NCI-H2029 (cell line): ENCODE results near the gene MAP7D2.

Experiments
- DNase-seq: peaks from one replicate; lab custom pipeline; 2025; lab: John Stamatoyannopoulos, UW

Gene MAP7D2

DNA sequence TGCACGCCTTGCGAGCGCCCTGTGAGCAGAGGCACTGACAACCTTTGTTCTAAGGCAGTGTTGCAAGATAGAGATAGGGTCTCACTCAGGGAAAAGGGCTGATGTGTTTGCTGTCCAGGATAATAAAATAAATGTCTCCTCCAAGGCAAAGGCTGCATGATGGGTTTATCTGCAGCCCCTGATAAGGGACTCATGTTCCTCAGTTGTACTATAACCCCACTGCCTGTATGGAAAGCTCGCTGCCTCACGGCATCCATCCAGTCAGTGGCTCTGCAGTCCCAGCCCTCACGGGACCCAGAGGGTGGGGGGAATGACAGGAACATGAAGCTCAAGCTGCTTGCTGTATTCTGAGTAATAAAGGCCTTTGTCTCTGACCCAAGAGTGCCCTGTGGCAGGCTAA lies 148.4 kb downstream of the MAP7D2 start:
- no peak for DNase-seq

DNA sequence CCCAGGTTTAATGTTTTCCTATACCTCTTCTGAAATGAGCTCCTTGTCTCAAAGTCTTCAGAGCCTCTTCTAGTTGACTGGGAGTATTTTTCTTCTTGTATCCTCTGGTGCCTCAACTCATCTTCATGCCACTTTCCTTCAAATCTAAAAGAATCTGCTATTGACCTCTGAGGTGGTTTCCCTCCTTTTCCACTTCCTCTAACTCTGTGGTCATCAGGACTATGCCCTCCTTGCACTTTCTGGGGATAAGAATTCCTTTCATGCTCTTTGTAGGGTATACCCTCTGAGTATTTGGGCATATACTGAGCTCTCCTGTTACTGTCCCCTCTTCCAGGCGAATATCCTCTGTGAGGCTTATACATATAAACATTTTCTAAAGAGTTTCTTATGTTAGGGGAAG lies 150.7 kb downstream of the MAP7D2 start:
- no peak for DNase-seq

DNA sequence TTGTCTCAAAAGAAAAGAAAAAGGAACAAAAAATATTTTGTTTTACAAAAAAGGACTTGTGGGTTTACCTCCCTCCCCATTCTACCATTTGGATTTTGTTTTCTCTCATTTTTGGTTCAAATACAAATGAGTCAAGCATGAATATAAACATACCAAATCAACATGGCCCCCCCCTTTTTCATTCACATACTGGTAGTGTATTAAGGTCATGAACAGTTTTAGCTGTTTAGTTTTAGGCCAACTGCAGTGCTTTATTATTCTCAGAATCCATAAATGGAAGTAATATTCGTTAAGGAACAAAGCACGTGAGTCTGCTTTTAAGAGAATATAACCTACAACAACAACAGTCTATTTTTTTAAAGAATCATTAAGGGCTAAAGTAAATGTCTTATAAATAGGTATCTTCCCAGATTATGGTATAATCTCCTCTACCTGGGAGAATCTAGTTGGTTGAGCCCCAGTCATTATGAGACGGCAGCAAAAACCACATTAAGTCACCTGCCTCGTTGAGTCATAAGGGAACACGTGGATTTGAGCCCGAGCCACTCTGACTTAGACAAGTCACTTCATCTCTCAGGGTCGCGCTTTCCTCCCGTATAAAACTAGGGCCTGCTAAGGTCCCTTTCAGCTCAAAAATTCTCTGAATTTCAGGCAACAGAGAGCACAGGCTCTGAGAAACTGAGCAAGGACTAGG lies 152.5 kb downstream of the MAP7D2 start:
- DNase-seq, result no peak

DNA sequence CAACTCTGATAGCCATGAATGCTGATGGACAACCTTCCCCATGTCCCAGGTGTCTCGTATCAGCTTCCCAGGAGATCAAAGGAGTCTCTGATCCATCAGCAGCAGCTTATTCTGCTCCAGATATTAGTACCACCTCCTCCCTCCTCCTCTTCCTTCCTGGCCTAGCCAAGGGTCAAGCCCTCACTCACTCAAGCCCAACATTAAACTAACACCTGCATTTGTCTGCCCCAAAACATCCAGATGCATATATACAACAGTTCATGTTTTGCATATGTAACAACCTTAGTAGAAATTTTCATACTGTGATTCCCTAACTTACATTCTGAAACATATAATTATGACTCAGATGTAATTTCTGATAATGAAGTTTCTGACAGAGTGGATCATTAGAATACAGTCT lies 155.8 kb downstream of the MAP7D2 start:
- DNase-seq, result no peak

DNA sequence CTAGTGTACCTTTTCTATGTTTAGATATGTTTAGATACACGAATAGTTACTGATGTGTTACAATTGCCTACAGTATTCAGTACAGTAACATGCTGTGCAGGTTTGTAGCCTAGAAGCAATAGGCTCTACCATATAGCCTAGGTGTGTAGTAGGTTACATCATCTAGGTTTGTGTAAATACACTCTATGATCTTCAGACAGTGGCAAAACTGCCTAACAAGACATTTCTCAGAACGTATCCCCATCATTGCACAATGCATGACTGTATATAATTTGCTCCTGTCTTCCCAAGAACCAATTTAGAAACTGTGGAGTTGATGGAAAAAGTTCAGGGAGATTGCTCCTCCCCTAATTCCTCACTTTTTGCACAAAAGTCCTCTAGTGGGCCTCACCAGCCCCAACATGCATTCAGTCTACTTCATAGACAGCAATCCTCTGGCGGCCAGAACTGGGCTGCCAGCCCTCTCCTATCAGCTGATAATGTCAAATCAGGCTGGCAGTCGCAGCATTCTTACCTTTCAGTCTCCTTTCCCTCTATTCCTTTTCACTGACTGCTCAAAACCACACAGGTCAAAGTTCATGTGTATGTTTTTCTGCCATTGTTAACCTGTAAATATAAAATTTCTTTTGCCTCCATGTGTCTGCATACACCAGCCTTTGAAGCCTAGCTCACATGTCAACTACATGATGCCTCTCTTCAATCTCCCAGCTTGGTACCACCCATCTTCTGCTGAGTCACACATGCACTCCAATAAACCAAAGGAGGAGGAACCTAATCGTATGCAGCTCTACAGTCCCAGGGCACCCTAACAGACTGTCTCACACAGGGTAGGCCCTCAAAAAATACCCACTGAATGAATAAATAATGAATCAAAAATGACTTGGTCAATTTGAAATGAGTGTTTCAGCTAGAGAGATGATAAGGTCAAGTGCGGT lies 157.9 kb downstream of the MAP7D2 start:
- DNase-seq, result no peak

DNA sequence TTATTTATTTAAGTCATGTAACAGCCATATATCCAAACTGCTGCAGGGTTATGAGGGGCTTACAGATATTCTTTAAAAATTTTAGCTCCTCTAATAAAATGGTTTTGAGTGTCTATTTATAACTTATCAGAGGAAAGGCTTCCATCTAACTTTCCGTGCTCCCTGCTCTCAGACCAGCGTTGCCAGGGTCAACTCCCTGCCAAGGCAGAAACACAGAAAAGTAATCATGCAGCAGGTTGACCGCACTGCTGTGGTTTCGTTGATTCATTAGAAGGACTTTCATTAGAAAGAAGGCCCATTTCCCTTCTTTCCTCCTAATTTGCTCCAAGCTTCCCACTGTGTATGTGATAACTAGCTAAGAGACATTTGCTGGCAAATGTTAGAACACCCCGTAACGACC lies 159.8 kb downstream of the MAP7D2 start:
- no peak for DNase-seq
